ENCODE measurements around the gene GLTP.

Gene GLTP

GRCh38 chr12:109840305-109841074 is 39.9 kb downstream of the GLTP start:
- no peak for DNase-seq

- DNase-seq, result no peak
These were observed 40.9 kb downstream of the GLTP start for GRCh38 chr12:109839444-109839843.

GRCh38 chr12:109836916-109837315 is 43.4 kb downstream of the GLTP start:
- DNase-seq, result no peak

- DNase-seq, result no peak
These were observed 44.5 kb downstream of the GLTP start for GRCh38 chr12:109835827-109836226.

DNA sequence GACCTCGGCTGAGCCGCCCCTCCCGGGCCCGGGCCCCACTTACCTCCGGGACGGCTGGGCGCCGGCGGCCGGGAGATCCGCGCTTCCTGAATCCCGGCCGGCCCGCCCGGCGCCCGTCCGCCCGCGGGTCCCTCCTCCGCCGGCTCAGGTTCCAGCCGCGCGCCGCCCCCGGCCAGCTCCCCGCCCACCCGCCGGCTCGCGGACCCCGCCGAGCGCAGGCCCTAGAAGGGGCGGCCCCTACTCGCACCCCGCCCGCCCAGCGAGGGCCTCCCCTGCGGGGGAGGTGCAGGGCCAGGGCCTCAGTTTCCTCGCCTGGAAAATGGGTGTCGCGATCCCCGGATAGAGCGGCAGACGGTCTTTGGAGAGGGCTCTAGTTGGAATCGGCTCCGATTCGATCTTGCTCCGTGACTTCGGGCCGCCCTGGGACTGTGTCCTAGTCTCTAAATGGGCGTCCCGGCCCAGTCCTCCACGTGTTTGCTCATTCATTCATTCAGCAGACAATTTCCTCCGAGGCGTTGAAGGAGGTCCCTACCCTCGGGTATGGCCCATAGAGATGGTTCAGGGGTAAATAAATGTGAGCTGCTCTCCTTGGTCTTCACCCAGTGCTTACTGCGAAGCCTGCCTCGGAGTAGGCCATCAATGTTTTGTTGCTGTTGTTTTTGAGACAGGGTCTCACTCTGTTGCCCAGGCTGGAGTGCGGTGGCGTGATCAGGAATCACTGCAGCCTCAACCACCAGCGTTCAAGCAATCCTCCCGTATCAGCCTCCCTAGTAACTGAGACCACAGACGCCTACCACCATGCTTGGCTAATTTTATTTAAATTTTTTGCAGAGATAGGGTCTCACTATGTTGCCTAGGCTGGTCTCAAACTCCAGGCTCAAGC is 46.8 kb downstream of the GLTP start, which contains the start of gene TRPV4:
Gene TRPV4, minus strand, starts transcription at position 92 of the 883 bp plus-strand sequence. CDS start 18,602 bp downstream, outside the sequence.
- DNase-seq, result no peak

DNA sequence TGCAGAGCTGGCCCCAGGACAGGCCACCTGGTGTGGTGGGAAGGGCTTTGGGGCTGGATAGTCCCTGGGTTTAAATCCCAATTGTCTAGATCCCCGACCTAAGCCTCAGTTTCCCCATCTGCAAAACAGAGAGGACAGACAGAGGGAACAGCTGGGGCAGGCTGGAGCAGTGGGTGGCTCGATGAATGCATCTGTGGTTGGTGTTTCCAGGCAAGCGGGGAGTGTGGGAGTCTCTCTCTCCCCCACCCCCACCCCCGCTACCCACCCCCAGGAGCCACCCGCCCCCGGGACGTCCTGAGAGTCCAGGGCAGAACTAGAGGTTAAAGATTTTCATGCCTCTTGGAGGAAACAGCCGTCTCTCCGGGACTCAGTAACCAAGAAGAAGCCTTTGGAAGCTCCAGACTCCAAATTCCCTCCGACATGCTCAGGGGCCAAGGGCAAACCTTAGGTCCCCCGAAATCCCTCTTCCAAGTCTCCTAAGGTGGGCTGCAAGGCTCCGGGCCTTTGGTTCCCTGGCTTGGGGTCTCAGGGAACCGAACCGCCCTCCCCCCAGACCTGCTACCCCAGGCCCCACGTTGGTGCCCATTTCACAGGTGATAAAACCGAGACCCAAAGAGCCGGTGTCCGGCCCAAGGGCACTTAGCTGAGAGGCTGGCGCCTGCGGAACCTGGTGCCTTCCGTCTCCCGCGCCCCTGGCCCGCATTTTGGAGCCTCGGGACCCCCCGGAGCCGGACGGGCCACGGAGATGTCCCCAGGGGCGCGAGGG is 47.6 kb downstream of the GLTP start:
- DNase-seq, result no peak

GRCh38 chr12:109831929-109832328 is 48.4 kb downstream of the GLTP start:
- no peak for DNase-seq

DNA sequence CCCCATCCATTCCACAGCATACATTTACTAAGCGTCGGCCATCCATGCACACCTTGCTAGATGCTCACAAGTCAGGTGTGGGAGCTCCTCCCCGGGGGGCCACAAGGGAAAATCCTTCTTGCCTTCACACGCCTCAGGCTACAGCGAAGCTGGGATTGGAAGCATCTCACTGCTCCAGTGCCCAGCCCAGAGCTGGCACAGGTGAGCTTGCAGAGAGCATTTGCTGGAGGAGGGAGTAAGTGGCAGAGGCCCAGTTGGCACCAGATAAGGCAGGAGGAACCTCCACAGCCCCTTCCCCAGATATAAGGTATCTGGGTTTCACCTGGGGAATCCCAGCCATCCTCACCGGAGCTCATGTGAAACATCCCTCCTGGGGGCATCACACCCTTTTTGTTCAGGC is 49.0 kb downstream of the GLTP start:
- no peak for DNase-seq

GRCh38 chr12:109830718-109831117 is 49.6 kb downstream of the GLTP start:
- DNase-seq, result no peak

DNA sequence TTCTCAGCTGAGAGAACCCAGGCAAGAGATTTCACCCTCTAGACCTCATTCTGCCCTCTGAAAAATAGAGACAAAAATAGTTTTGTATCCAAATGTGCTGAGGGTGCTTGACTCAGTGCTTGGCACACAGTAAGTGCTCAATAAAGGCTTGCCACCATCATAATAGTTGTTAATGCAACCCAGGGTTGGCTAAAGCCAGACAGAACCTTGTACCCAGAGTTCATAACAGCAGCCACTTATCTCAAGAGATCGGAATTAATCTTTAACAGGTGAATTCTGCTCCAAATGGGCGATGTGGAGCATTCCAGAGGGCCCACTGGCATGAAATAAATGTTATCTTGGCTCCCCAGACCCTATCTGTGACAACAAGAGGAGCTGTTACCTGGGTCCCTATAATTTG is 50.1 kb downstream of the GLTP start:
- no peak for DNase-seq

GRCh38 chr12:109829667-109830066 is 50.7 kb downstream of the GLTP start:
- DNase-seq, result no peak

DNA sequence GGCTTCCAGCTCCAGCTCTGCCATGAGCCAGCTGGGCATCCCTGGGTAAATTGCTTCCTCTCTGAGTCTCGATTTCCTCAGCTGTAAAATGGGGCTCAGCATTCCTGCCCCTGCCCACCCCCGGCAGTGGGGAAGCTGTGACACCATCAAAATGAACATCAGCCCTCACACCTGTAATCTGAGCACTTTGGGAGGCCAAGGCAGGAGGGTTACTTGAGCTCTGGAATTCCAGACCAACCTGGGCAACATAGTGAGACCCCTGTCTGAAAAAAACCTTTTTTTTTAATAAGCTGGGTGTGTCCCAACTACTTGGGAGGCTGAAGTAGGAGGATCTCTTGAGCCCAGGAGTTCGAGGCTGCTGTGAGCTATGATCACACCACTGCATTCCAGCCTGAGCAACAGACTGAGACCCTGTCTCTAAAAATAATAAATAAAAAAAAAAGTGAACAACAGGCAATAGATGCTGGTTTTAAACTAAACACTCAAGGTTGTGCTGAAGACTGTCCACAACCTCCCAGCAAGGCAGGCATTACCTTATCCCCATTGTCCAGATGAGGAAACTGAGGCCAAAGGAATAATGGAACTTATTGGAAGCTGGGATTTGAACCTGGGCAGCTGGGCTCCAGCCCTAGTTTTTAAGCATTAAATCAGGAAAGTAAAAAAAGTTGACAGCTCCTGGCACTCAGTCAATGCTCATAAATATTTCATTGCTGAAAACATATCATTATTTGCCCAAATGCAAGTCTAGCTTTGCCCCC is 51.4 kb downstream of the GLTP start:
- no peak for DNase-seq

DNA sequence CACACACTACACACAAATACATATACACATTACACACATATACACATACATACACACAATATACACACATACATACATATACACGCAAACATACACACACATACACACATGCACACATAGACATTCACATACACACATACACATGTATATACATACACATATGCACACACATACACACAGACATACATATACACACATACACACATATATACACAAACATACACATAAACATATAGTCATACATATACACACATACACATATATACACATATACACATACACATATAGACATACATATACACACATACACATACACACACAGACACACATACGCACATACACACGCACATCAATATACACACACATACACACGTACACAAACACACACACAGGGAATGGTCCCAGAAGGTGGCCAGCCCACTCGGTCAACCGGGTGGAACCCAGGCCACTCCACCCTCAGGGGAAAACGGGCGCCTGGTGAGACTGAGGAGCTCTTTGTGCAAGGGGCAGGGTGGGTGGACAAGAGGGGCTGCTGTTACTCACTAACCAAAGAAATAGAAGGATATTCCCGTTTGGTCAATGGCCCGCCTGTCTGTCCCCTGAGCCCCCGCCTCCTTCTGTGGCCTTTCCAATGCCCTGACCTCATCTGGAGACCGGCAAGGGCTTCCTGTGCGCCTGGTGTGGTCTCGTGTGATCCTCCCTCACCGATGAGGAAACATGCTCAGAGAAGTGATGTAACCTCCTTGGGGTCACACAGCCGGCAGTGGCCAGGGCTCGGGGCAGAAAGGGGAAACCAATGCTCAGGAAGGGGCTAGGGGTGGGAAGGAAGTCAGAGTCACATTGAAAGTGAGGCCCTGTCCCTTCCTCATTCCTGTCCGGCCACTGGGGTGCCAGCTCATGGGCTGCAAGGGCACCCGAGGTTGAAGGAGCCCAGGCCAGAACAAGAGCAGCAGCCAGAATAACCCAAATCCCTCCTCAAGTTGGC is 52.5 kb downstream of the GLTP start:
- DNase-seq, result no peak

- DNase-seq, result no peak
These were observed 53.3 kb downstream of the GLTP start for GRCh38 chr12:109827080-109827479.

- no peak for DNase-seq
These were observed 55.6 kb downstream of the GLTP start for GRCh38 chr12:109824731-109825130.

- no peak for DNase-seq
These were observed 57.4 kb downstream of the GLTP start for GRCh38 chr12:109822951-109823411.

GRCh38 chr12:109822416-109822815 is 57.9 kb downstream of the GLTP start:
- no peak for DNase-seq

DNA sequence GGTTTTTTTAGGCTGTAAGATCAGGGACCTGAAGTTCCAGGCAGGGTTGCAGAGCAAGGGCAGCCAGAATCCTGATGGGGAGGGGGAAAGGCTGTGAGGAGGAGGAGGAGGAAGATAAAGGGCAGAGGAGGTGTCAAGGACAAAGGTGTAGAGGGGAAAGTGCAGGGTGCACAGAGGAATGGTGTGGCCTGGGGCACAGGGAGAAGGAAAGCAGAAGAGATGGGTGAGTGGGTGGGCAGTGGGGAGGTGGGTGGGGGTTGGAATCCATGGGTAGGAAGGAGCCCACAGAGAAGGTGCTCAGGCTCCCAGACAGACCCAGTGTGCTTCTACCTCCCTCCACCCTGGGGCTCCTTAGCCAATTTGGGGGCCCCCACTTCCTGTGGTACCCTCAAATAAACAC is 58.4 kb downstream of the GLTP start:
- DNase-seq, result no peak

- DNase-seq, result peak; percentile 95
These were observed 59.4 kb downstream of the GLTP start for GRCh38 chr12:109820816-109821381.

DNA sequence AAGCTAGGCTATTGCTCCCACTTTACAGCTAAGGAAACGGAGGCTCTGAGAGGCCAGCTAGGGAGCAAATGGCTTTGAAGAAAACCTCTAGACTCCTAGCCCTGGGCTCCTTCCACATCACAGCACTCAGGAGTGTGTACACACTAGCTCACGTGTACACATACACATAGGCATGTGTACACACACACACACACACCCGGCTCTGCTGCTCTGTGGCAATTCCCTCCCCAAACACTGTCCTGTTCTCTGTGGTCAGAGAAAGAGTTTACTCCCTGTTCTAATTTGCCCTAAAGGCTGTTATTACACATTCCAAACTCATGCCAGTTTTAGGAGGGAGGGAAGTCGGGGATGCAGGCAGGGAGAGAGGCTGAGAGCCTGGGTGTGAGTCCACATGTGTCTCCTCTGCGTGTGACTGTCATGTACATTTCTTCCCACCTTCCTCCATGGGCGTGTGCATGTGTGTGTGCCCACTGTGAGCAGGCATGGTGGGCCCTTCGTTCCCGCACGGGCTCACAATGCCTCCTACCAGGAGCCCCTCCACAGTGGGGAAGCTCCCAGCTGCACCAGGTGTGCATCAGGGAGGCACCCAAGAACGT is 61.3 kb downstream of the GLTP start:
- DNase-seq, result no peak

Data from NCI-H1694 (cell line).